GM04503 (cell line): ENCODE data around the gene ADGRD2.

Experiments
- DNase-seq: peaks from one replicate; pipeline ENCODE4 v3.0.0-alpha.2; 2012; ENCODE audit warnings: low read depth

Gene ADGRD2

GRCh38 chr9:124457079-124457886, 7.0 kb downstream of the ADGRD2 start:
- no peak for DNase-seq

DNA sequence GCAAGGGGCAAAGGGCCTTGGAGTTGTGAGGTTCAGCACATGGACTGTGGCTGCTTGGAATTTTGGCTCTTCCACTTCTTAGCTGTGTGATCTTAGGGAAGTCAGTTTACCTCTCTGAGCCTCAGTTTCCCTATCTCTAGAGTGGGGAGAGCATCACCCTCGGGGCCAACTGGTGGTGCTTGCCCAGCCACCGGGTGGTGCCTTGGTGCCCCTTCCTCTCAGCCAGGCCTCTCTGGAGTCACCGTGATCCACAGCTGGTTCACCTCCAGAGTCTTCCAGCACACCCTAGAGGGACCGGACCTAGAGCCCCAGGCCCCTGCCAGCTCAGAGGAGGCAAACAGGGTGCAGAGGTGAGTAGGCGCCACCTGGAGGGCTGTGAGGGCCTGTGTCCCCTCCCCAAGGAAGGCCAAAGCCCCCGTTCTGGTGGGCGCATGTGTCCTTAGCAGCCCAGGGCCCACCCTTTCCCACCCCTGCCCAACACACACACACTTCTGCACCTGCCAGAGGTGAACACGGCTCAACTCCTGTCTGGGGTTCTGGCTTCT, 7.7 kb downstream of the ADGRD2 start:
- DNase-seq, result no peak

GRCh38 chr9:124458441-124458840, 8.2 kb downstream of the ADGRD2 start:
- no peak for DNase-seq

- no peak for DNase-seq
Measured at GRCh38 chr9:124462739-124463138, 12.5 kb downstream of the ADGRD2 start.

DNA sequence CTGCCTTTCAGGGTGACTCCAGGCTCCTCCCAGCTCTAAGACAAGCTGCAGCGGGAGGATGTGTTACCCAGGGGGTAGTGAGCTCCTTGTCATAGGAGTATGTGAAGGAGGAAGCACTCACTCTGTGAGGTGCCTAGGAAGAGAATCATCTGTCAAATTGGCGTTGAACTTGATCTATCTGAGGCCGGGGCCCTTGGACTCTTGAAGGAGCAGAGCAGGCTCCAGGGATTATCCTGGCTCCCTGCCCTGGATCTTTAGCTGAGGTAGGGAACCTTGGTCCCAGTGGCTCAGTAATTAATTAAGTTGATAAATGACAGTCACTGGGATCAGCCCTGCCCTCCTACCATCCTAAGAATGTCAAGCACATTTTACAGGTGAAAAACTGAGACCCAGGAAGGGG, 15.5 kb downstream of the ADGRD2 start:
- no peak for DNase-seq

DNA sequence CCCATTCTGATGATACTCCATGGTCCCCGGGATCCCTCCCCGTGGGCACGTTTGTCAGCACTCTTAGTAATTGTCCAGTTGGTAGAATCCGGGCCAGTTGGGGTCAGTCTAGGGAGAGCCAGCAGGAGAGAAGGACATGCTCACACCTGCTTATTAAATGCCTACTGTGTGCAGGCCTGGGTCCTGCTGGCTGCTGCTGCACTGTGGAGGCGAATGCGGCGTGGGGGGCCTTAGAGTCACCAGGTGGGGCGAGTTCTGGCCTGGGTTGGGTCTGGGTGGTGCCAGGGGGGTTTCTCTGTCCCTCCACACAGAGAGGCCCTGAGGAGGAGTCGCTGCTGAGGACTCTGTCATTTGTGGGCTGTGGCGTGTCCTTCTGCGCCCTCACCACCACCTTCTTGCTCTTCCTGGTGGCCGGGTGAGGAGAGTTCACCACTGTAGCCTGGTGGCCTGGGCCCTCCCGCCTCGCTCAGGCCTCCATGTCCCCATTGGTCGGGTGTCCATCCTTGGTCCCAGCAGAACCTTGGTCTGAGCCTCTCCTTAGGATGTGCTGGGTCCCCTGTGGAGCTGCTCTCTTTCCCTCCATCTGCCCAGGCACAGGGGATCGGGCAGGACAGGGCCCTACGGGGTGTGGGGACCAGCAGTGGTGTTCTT, 17.3 kb downstream of the ADGRD2 start:
- DNase-seq, result no peak

- no peak for DNase-seq
Measured at GRCh38 chr9:124468061-124468740, 17.9 kb downstream of the ADGRD2 start.

GRCh38 chr9:124469011-124469832, 19.0 kb downstream of the ADGRD2 start:
- DNase-seq, result no peak

- DNase-seq, result no peak
Measured at GRCh38 chr9:124470306-124470705, 20.1 kb downstream of the ADGRD2 start.

- no peak for DNase-seq
Measured at GRCh38 chr9:124470726-124471125, 20.5 kb downstream of the ADGRD2 start.

GRCh38 chr9:124471761-124472160, 21.5 kb downstream of the ADGRD2 start:
- no peak for DNase-seq

DNA sequence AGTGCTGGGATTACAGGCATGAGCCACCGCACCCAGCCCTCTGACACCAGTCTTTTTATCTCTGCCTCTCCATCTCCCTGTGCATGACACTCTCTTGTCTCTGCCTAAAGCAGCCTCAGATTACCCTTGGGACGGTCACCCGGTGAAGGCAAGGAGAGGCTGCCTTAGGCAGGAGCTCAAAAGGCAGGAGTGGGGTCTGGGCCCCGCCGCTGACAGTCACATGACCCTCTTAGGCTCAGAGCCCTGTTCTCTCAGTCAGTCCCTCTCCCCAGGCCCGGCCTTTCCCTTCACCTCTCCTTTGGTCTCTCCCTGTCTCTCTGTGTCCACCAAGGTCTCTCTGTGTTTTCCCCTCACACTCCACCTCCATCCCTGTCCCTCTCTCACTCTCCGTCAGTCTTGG, 22.5 kb downstream of the ADGRD2 start:
- DNase-seq, result no peak

GRCh38 chr9:124473310-124473709, 23.1 kb downstream of the ADGRD2 start:
- DNase-seq, result no peak

- no peak for DNase-seq
Measured at GRCh38 chr9:124474151-124474550, 23.9 kb downstream of the ADGRD2 start.

- no peak for DNase-seq
Measured at GRCh38 chr9:124475158-124475867, 25.1 kb downstream of the ADGRD2 start.

- DNase-seq, result no peak
Measured at GRCh38 chr9:124475868-124476690, 25.8 kb downstream of the ADGRD2 start.

GRCh38 chr9:124477211-124477647, 27.0 kb downstream of the ADGRD2 start:
- DNase-seq, result no peak

DNA sequence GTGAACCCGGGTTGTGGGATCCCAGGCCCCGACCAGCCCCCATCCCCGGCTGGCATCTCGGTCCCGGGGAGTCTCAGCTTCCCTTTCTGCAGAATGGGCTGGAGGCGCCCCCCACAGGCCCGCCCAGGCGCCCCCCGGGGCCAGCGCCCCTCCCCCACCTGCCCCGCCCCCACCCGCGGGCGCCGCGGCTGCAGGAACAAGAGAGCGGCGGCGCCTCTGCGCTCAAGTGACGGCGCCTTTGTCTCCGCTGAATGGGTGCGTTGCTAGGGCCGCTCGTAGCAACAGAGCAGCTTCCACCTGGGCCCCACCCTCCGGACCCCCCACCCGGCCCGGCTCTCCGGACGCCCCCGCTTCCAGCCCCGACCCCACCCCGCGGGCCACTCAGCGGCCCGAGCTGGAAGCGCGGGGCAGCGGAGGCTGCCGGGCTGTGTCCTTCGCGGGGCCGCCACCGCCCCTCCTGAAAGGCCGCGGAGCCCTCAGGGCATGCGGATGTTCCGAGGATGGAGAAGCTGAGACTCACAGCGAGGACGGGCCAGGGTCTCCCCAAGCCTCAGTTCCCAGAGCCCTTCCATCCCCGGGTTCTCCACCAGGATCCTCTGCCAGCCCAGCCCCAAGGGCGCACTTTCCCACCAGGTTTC, 27.5 kb downstream of the ADGRD2 start:
- DNase-seq, result no peak

- no peak for DNase-seq
Measured at GRCh38 chr9:124478354-124478753, 28.1 kb downstream of the ADGRD2 start.

GRCh38 chr9:124479371-124479770, 29.1 kb downstream of the ADGRD2 start:
- DNase-seq, result no peak
